HG03439 (cell line): ENCODE measurements around the gene PTPA.
"Not testable (repeated sequence)": the region's sequence is repeated elsewhere in the genome, so short reads cannot be mapped to it uniquely, and the experiment has no call there.

ENCODE experiments used
- ATAC-seq: cut with Tn5 transposase; IDR thresholded peaks from one replicate; pipeline ENCODE4 v1.9.1; 2021; ENCODE audit warnings: mild to moderate bottlenecking, moderate library complexity; ENCODE audit not compliant: unreplicated experiment

PTPA gene

DNA sequence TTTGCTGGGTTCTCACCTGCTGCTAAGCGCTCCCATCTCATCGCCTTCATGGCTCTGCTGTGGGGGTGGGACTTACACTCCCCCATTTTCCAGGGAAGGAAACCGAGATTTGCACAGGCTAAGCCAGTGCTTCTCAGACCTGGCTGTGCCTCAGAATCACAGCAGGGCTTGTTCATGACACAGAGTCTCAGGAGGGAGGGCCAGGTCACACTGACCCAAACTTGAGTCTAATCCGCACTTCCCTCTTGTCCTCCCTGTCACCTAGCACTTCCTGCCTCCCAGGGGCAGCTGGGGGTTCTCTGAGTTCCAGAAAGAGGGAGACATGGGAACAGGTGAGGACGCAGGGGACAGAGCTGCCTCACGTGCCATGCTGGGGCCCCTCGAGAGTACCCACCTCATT, 82.4 kb downstream of the PTPA start:
- no peak for ATAC-seq

DNA sequence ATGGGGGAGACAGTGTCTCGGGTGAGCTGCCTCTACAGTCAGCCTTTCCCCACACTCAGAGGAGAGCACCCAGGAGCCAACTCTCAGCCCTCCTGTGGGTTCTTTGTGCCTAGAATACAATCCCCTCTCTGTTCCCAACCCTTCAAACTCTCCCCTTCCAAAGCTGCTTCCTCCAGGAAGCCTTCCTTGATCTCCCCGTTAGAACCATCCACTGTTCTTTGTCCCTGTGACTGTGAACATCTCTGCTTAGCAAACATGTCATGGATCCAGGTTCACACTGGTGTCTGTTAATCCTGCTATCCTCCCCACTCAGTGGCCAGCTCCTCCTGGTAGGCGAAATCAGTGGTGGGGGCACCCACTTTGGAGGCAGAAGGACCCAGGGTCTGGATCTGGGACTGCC, 83.0 kb downstream of the PTPA start:
- ATAC-seq = no peak

DNA sequence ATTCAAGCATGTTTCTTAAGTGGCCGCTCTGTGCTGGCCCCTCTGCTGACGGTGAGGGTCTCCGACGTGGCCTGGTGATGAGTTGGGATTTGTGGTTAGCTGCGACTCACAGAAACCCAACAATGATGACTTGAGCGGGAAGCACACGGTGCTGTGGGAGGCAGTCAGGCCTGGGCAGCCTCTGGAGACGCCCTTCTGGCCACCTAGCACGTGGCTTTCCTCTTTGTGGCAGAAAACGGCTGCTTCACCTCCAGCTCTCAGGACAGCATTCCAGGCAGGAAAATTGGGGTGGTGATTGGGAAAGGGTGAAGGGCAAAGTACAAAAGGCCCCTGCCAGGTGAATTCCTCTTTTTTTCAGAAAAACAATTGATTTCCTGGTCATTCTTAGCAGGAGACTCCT, 84.4 kb downstream of the PTPA start:
- no peak for ATAC-seq

DNA sequence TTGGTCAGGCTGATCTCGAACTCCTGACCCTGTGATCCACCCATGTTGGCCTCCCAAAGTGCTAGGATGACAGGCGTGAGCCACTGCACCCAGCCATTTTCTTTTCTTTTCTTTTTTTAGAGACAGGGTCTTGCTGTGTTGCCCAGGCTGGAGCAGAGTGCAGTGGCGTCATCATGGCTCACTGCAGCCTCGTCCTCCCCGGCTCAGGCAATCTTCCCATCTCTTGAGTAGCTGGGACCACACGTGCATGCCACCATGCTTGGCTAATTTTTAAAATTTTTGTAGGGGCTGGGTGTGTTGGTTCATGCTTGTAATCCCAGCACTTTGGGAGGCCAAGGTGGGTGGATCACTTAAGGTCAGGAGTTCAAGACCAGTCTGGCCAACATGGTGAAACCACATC, 85.8 kb downstream of the PTPA start:
- not testable (repeated sequence) for ATAC-seq

DNA sequence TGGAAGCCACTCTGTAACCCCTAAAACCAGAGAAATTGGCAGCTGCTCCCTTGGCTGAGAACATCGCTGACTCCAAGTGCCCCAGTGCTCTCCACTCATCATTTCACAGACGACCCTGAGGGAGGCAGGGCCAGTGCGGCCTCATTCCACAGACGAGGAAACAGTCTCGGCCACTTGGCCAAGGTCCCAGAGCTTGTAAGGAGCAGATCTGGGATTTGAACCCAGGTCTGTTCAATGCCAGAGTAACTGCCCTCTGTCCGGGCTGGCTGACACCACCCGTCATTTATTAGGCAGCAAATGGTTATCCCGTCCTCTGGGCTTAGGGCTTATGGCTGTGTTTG, 86.7 kb downstream of the PTPA start:
- ATAC-seq = no peak
